GM15510 (cell line): Measurements from ENCODE around the gene SMTNL1.

Experiments used
- POLR2A ChIP-seq: IDR thresholded peaks from 3 replicates; pipeline ENCODE4 v1.6.1; 2011; ENCODE audit warnings: borderline replicate concordance; ENCODE audit not compliant: insufficient read length; ENCODE audit errors: extremely low read depth

Gene SMTNL1, protein sequence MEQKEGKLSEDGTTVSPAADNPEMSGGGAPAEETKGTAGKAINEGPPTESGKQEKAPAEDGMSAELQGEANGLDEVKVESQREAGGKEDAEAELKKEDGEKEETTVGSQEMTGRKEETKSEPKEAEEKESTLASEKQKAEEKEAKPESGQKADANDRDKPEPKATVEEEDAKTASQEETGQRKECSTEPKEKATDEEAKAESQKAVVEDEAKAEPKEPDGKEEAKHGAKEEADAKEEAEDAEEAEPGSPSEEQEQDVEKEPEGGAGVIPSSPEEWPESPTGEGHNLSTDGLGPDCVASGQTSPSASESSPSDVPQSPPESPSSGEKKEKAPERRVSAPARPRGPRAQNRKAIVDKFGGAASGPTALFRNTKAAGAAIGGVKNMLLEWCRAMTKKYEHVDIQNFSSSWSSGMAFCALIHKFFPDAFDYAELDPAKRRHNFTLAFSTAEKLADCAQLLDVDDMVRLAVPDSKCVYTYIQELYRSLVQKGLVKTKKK

DNA sequence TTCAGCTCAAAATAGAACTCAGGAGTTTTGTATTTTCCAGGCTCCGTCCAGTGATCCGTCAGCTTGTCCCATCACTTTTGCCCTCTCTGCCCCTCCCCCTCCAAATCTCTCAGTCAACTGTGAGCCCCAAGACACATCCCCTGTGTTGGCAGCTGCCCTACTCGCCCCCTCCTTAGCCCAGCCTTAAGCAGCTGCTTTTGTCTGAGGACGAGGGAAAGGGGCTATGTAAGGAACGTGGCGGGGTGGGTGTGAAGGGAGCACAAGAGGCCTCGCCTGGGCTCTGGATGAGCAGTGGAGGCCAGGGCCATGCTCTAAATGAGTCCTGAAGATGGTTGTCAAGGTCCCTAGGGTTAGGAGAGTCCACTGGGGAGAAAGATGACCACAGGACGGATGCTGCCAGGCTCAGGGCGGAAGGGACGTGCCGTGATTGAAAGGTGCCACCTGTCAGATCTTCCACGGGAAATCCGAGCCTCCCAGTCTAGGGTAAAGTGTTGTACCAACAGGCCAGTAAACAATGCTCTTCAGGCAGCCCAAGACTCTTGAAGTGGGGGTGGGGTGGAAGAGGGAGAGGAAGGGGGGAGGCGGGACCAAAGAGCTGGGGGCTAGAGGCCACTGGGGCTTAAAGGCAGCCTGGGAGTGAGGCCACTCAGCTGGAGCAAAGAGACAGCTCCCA is at the start of gene SMTNL1:
Gene SMTNL1, plus strand, starts transcription at position 649 of the 673 bp plus-strand sequence. CDS start 5,048 bp downstream, outside the sequence.
- TF ChIP-seq POLR2A, result no peak

DNA sequence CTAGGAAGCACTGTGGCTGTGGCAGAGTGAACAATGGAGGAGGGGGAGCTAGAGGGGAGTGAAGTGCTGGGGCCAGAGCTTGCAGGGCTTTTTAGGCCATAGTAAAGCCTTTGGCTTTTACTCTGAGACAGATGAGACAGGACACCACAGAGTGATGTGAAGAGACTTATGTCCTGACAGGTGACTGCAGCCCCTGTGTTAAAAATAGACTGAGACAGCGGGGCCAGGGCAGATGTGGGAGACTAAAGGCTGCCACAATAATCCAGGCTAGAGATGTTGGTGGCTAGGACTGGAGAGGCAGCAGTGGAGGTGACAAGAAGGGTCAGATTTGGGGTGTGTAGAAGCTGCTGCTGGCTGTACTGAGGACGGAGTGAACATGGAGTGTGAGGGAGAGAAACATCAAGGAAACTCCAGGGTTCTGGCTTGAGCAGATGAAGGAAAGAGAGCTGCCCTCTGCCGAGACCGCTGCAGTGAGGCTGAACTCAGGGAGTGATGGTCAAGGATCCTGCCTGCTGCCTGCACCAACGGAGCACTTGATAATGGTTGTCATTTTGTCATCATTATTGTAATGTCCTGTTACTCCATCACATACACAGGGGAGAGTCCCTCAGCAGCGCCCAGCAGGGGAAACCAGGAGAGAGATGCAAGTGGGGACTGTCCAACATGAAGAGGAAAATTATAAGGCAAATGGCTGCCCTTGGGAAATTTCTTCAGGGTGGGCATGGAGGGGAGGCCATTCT is 49.3 kb upstream of the SMTNL1 start:
- TF ChIP-seq POLR2A, result no peak

DNA sequence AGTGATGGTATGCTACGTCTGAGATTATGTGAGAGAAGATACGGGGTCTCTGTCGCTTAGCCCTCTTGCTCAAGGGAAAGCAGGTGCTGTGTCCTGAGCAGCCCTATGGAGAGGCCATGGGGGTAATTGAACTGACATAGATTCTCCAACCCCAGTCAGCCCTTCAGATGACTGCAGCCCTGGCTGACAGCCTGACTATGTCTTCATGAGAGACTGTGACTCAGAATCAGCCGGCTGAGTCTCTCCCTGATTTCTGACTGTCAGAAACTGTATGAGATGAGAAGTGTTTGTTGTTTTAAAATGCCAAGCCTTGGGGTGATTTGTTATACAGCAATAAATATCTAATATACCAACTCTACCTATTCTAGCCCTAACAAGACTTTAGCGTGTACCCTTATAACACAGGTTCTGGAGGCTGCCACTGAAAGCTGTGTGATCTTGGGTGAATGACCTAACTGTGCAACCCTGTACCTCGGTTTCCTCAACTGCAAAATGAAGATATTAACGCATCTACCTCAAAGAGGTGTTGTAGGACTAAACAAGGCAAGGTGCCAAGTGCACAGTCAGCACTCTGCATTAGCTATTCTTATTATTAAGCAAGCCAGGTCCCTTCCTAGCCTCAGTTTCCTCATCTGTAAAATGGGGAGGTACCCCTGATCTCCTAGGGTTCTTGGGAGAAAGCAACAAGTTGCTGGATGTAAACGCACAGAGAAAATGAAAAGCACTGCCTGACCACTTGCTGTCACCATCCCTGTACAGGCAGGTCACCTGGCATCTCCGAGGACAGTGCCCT is 46.7 kb upstream of the SMTNL1 start:
- no peak for TF ChIP-seq POLR2A

DNA sequence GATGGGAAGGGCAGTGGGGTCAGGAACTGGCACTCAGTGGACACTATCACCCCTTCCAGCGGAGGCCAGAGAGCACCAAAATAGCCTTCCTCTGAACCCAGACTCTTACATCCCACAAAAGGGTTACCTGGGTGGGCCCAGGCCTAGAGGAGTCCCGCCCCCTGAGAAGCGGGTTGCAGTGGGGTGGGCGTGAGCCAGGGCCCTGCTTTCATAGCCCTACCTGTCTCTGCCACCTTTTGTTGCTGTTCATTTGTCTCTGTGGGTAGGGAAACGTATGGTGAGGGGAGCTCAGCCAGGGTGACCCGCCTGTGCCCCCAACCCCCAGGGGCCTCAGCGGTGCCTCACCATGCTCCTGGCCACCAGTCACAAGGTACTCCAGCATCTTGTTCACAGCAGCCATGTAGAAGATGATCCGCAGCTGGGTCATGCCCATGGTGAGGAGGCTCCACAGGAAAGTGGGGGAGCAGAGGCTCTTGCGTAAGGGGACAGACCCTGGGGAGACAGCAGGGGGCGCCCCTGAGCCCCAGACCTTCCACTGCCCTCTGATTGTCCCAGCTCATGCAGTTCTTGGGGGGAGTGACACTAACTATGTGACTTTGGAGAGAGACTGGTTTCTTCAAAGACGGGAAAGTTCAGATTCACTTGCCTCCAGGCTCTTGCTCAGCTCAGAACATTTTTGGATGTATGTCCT is 45.9 kb upstream of the SMTNL1 start:
- no peak for TF ChIP-seq POLR2A

DNA sequence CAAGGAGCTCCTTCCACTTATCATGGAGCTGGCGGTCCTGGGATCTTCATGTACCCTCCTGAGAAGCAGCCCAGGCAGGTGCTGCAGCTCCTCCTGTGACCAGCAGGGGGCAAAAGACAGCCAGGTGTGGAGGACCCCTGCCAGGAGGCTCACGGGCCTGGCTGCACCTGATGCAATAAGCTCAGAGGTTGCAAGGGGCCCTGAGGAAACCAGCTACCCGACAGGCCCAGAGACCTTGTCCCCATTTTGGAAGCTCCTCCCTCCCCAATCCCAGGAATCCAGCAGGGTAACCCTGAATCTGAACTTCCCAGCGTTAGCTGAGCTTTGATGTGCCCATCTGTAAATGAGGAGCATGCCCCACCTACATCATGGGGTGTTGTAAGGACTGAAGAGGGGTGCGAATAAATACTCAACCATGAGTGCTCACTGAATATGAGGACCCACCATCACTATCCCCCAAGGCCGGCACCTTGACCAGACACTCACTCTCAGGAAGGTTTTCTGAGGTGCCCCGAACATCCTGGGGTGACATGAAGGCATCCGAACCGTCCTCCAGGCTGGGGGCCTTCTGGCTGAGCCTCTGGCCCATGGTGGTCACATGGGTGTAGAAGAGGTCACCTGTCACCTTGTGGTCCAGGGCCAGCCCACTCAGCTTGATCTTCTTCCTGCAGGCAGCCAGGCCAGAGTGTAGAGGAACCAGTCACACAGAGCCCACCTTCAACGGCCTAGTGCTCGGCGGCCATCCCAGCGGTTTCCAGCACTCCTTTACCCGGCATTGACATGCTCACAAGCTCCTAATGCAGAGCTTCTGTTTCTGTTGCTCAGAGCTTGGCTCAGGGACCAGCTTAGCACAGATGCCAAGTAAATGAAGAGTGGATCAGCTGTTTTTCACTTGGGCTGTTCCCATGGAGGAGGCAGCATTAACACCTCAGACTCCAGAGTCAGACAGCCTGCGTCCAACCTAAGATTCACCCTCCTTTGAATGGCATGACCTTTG is 43.6 kb upstream of the SMTNL1 start:
- TF ChIP-seq POLR2A, result no peak

DNA sequence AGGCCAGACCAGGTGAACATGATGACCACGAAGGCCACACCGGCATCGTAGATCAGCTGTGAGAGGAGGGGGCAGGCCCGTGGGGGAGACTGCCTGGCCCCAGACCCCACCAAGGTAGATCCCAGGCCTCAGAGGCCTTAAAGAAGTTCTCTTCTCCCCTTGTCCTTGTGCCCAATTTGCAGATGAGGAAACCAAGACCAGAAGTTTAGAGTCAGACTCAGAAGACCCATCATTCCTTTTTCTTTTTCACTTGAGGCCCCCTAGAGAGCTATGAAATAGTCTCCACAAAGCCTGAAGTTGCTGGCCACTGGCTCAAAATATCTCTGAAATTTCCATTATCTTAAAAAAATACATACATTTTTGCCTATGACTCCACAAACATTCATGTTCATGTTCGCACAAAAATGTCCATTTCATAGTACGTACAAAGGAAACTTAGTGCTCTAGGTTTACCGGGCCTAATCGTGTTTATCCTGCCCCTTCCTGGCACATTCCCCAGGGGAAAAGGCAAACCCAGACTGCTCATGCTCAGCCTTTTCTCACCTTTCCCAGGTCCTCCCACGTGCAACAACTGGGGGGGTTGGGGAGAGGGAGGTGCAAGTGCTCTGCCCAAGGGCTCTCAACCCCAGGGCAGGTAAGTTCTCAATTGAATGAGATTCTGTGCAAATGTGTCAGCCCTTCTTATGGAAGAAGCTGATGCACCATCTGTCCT is 41.1 kb upstream of the SMTNL1 start:
- no peak for TF ChIP-seq POLR2A

DNA sequence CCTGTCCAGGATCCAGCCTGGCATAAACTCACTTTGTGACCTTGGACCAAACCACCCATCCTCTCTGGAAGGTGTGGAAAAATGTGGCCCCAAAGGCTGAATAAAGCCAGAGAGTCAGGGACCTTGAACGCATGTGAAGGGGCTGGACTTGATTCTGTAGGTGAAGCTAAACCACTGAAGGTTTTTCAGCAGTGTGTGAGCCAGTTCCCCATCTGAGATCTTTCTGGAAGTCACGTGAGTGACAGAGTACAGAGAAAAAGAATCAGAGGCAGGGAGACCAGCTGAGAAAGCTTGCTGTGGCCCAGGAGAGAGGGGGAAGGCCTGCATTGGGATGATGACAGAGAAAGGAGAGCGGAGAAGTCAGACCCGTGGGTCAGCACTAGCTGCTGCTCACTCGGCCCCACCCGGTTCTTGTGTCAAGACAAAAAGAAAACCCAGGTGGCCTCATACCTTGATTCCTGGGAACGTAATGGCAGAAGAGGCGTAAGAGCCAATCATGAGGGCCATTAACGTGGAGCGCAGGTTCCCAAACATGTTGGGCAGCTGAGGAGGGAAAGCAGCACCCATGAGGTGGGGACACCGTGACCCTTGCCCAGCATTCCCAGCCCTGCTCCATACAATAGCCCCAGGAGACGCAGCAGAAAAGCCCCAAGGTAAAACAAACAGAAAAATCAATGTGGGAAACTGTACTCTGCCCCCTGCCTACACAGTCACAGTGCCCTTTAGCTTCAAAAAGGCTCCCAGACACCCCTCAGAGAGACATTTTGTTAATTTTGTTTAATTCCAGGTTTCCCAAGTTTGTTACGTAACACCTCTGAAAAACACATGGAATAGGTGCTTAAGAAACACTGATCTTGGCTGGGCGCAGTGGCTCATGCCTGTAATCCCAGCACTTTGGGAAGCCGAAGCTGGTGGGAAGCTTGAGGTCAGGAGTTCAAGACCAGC is 39.8 kb upstream of the SMTNL1 start:
- no peak for TF ChIP-seq POLR2A

DNA sequence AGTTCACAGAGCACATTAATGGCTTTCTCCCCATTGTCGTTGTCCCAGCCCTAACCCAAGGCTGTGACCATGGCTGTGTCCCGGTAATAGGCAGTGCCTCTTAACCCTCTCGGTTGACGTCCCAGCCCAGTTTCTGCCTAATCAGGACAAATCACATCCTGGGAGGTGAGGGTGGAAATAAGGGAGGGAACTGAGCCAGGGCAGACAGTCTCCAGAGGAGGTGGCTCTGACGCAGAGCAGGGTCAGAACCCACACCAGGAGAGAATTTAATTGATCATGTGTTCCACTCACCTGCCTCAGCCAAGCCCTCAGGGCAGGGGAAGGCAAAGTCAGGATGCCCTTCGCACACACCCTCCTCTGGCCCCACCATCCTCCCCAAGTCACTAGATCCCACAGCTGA is 38.9 kb upstream of the SMTNL1 start:
- no peak for TF ChIP-seq POLR2A

DNA sequence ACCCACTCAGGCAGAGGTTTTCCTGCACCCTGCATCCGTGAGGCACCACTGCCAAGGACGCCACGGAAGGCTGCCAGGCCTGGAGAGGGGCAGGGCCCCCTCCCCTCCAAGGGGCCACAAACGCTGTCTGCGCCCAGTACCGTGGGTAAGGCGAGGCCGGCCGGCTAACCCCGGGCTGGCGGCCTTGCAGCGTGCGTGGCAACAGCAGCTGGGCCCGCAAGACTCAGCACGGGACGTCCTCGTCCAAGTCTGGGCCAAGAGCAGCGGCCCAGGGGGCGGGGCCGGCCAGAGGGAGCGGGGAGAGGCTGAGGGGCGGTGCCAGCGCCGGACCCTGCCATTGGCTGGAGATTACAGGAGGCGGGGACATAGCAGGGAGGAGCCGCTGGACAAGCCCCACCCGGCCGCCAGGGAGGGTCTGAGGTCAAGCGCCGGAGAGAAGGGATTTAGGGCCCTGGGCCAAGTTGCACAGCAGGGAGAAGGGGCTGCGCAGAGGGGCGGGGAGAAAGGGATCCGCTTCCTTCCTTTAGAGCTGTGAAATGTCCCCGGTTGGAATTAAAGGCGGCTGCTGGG is 37.9 kb upstream of the SMTNL1 start:
- no peak for TF ChIP-seq POLR2A

DNA sequence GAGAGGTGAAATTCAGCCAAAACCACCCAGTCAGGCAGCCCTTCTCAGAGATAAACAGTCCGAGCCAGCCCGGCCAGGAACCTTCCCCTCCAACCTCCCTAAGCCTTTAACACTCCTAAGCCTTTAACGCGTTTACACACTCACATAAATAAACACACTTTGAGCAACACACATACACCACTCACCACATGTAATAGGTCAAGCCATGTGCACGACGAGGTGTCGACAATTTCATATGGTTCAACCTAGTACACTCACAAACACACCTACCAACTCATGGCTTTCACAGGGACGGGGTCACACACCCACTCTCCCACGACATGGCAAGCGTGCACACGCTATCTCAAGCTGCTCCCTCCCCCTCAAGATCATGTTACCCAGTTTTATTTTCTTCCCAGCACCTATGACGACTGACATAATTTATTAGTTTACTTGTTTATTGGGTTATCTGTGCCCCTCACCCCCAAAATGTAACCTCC is 37.4 kb upstream of the SMTNL1 start:
- no peak for TF ChIP-seq POLR2A

DNA sequence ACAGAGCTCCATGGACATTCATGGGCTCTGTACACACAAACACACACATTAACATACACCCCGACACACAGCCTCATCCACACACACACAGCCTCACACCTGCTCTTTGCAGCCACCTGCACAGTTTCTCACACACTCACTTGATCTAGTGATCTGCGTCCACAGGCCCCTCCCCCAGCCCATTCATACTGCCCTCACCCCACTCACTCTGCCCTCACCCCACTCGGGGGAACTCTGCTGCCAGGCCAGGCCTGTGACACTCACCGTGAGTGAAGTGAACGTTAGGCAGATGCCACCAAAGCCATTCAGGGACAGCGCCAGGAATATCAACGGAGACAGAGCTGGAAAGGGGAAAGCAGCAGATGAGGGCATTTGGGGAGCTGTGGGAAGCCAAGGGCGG is 36.9 kb upstream of the SMTNL1 start:
- TF ChIP-seq POLR2A, result no peak

DNA sequence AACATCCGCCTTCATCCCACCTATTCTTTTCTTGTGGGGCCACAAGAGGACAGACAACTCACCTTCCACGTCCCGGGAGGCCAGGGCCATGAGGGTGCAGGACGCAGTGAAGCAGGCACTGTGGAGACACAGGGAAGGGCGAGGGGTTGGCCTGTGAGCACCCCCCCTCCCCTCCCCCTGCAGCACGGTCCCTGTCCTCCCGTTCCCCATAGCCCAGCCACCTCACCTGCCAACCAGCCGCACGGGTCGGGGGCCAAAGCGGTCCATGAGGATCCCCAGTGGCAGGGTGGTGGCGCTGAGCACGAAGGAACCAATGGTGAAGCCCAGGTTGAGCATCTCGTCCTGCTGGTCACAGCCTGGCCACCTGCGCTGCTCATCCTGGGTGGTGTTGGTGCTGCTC is 36.5 kb upstream of the SMTNL1 start:
- TF ChIP-seq POLR2A, result no peak
